Fibroblast of skin of back (primary cell): ENCODE data around the gene RAB28.

Source experiments
- DNase-seq: peaks from one replicate; pipeline ENCODE4 v3.0.0-alpha.2; 2013

The RAB28 gene

DNA sequence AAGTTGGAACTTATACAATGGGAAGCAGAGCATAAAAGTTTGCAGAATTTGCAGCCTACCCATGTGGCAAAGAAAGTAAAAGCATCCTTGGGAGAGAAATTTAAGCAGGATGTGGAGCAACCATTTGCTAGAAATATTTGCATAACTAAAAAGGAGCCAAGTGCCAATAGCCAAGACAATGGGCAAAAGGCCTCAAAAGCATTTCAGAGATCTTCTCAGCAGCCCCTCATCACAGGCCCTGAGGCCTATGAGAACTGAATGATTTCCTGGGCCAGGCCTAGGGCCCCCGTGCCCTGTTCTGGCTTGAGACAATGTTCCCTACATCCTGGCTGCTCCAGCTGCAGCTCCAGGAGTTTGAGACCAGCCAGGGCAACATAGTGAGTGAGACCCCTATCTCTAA, 25.3 kb upstream of the RAB28 start:
- DNase-seq, result no peak

DNA sequence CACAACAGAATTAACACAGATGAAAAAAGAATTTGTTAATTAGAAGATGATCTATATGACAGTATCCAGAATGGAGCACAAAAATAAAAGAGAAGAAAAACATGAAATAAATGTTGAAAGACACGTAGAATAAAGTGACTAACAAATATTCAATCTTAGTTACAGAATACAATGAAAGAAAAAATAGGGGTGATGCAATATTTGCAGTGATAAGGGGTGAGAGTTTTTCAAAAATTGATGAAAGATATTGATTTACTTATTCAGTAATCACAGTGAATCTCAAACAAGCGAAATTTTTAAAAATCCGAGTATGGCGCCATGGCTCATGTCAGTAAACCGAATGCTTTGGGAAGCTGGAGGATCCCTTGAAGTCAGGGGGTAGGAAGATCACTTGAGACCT, 20.2 kb upstream of the RAB28 start:
- no peak for DNase-seq

DNA sequence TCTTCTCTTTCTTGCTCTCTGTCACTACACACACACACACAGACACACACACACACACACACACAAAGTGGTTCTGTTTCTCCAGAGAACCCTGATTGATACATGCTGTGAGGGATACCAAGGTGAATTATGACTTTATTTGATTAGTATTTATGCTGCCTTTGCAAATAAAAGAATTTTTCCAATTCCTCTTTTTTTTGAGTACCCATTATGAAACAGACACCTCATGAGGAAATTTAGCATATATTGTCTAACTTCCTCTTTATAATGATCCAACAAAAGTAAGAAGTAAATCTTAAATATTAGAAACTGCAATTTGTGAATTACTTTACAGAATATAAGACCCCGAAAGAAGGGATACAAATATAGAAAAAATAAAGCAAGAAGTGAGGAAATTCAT, 14.3 kb upstream of the RAB28 start:
- DNase-seq, result no peak

DNA sequence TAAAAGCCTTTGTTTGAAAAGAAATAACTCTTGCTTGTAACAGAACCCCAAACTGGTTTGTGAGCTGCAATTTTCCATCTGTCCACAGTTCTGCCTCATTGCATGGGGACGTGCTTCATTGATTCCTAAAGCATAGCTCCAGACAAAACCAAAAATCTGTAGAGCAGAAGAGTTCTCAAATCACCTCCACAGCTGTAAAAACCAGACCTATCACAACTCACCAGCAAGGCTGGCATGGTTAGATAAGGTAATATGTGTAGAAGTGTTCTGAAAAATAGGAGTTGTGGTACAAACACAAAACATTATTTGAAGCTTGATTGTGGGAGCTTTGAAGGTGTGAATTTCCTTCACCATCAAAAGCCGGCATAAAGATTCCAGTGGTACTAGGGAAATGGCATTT, 12.5 kb upstream of the RAB28 start:
- no peak for DNase-seq

DNA sequence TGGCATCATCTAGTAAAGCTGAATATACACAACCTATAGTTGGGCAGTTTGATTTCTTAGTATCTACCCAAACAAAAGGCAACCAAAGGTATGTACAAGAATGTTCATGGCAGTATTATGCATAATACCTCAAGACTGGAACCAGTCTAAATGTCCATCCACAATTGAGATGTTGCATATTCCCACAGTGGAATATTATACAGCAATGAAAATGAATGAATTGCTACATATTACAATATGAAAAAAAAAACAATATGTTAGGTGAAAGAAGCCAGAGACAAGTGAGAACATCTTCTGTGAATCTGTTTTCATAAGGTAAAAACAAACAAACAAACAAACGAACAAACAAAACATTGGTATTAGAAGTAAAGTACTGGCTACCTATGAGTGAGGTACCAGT, 11.6 kb upstream of the RAB28 start:
- no peak for DNase-seq

DNA sequence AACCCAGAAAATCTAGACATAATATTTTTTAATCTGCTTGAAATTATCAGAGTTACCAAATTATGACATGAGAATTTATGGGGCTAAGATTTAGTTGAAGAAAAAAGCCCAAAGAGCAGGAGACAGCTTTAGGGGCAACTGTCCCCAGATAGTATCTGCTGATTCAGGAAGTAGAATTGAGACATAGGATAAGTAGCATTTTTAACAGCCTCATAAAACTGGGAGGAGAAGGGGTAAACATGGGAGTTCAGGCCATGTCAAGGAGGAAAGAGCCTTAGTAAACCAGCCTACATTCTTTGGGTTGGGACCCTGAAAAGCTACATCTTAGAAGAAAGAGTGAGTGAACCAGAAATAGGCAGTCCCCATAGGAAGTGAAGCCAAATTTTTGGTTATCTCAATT, 9.7 kb upstream of the RAB28 start:
- DNase-seq, result no peak

DNA sequence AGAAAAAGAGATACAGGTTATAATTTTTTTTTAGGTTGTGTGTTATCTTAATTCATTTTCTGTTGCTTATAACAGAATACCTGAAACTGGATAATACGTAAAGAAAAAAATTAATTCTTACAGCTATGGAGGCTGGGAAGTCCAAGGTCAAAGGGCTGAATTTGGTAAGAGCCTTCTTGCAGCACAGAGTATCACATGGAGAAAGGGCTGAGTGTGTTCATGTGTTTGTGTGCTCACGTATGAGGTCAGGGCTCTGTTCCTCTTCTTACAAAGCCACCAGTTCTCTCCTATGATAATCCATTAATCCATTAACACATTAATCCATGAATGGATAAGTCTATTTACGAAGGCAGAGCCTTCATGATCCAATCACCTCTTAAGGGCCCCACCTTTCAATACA, 8.6 kb upstream of the RAB28 start:
- DNase-seq, result no peak

DNA sequence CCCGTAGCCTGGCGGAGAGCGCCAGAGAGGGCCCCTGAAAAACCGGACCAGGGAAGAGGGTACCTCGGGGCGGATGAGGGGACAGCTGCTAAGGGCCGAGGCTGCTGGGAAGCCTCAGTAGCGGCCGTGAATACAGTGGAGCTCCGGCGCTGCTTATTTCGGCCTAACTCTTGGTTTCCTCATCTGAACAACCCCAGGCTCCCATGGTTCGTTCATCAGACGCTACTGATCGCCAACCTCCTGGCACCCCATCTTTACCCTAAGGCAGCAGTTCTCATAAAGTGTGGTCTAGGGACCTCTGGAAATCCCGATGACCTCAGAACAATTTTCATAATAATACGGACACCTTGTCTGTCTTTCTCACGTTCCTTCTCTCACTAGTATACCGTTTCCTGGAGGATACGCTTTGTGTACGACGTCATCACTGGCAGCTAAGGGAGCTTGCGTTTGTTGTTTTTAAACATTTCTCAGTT, 645 bp upstream of the RAB28 start:
- DNase-seq, result peak; percentile 31

DNA sequence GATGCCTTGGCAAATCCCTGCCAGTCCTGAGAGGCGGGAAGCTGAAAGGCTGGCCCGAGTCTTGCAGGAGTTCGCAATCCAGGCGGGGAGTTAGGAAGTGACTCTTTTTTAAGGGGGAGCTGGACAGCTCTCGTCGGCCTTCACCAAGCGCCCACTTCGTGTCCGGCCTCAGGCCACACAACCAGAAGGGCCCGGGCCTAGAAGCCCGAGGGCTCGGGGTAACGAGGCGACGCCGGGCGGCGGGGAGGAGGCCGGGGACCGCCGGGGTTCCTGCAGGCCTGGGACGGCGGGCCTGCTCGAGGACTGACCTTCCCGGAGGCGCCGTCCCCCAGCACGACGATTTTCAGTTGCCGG, 395 bp downstream of the RAB28 start:
- peak; percentile 70 for DNase-seq

DNA sequence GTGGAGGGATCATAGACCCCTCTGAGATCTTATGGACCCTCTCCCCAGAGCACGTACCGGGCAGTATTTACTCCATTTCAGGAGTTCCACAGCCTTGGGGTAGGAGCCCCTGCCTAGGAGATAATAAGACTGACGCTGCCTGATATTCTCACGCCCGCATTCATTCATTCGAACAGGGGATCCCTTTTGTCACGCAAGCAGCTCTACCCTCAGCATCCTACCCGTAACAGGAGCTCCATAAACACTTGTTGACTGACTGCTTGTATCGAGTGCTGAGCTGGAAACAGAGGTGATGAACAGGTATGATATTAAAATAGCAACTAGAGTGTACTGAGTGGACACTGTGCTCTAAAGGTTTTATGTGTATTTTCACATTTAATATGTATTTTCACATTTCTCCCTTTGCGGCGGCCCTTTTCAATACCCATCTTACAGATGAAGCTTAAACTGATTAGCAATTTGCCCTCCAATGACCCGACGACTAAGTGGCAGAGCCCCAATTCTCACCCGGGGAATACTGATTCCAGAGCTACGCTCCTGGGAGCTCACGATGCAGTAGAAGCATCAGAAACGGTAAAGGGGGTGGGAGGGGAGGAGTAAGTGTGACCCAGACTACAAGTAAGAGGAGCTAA, 888 bp downstream of the RAB28 start:
- peak; percentile 11 for DNase-seq

DNA sequence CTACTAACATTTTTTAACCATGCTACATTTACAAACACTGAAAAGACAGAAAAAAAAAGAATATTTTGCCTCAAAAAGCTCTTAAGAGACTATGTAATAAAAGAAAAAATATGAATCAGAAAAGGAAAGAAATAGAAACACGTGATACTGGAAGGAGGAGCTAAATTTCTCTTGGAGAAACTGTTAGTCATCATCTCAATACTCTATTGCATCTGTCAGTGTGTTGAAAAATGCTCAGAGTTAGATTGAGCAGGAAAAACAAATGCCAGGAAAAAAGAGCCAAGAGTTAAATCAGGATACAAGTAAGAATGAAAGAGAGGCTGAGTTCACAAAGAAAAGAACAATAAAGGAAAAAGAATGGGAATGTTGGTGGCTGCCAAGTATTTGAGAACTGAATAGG, 2.6 kb downstream of the RAB28 start:
- DNase-seq, result peak; percentile 56

DNA sequence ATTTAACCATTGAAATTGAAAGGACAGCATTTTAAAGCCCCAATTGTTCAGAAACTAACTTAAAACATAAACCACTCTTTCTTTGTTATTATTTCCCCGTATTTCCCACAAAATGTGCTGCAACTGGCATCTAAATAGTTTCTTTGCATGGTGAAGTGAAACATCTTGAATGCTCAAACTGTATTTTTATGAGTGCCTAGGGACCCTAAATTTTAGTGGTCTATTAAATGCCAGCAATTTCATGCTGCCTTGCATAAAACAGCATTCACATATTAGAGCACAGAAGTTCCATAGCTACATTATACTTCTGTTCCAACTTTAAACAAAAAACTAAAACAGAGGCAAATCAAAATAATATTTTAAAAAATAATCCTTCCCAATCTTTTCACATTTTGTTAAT, 5.4 kb downstream of the RAB28 start:
- no peak for DNase-seq

DNA sequence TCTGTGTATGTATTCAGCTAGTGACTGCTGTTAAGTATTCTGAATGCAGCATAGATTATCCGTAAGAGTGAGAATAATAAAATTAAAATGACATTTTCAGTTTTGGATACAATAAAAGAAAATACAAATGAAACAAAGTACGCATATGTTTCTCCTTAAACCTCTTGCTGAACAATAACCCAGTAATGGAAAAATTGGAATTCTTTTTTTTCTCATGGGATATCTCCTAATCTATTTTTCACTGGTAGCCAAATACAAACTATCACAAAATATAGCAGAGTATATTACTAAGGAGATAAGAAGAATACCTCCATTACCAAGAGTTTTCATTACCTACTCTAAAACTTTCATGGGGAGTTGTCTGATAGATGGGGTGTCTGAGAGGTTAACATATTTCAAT, 6.0 kb downstream of the RAB28 start:
- no peak for DNase-seq

DNA sequence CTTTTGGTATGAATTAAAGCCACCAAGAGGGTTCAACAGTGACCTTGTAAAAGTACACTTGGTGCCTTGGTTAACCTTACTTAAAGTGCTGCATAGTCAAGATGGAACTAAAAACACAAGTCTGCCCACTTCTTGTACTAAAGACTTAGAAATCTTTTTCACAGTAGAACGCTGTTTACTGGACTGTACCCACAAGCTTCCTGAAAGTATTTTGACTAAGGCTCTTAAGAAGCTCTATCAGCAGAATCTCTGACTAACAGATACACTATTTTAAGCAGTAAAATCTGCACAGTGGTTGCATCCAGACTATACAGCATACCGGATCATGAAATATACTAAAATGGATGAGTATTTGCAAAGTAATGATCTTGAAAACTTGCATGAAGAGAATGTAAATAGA, 7.2 kb downstream of the RAB28 start:
- DNase-seq, result peak; percentile 38

DNA sequence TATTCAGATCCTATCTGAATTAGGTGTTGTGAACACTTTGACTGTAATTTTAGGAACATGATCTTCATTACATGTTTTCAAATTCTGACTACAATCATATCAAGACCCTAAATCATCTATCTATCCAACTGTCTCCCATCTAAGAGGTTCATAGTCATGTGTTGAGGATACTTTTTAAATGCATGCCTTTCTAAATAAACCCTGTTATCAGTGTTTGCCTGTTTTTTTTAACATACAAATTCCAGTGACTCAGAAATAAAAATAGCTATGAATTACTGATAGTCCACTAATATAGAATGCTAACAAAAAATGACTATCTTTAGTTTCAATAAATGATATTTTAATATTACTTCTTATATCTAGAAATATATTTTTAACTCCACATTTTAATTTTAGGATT, 8.0 kb downstream of the RAB28 start:
- DNase-seq, result no peak

DNA sequence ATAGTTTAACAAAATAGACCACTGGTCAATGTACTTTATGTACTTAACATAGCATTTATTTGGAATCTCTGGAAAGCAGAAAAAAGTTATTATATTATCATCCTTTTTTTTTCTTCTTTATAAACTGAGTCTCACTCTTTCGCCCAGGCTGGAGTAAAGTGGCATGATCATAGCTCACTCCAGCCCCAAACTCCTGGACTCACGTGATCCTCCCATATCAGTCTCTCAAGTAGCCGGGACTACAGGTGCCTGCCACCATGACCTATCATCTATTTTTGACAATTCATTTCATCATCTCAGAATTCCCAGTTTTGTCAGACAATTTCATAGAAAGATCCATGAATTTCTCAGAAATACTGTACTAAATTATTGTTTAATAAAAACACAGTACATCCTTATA, 12.7 kb downstream of the RAB28 start:
- DNase-seq, result no peak

DNA sequence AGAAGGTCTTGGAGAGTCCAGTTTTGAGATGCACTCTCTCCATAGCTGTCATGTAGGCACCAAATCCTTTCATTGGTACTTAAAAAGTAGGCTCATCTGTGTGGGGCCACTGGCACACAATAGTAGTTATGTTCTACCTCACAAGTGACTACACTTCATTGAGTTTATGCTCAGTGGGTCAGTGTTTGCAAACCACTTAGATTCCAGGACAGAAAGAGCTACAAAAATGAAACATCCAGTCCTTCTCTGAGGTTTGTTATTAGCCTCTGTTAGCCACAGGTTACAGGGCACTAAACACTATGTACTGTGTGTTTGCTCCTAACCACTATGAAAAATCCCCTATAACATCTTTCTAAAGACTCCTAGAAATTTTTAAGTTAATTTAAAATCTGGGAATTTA, 13.8 kb downstream of the RAB28 start:
- DNase-seq, result no peak

DNA sequence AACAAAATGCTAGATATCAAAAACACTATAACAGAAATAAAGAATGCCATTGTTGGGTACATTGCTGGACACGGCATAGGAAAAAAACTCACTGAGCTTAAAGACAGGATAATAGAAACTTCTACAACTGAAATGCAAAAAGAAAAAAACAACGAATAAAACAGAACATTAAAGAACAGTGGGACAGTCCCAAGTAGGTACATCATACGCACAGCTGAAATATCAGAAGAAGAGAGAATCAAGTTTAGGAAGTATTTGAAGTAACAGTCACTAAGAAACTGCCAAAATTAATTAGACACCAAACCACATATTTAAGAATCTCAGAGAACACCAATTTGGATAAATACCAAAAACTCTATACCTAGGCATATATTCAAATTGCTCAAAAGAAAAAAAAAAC, 19.2 kb downstream of the RAB28 start:
- no peak for DNase-seq

DNA sequence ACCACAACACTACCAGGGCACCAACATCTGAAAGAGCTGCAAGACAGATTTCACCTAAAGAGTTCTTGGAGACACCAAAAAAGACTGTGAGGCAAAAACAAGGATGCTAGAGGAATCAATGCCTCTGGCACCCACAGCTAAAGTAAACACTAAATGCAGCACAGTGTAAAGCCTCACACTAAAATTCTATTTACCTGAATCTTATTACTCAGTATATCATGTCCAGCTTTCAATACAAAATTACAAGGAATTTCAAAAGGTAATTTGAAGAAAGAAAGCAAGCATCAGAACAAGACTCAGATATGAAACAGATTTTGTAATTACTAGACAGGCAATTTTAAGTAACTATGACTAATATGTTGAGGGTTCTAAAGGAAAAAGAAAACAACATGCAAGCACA, 19.6 kb downstream of the RAB28 start:
- no peak for DNase-seq

DNA sequence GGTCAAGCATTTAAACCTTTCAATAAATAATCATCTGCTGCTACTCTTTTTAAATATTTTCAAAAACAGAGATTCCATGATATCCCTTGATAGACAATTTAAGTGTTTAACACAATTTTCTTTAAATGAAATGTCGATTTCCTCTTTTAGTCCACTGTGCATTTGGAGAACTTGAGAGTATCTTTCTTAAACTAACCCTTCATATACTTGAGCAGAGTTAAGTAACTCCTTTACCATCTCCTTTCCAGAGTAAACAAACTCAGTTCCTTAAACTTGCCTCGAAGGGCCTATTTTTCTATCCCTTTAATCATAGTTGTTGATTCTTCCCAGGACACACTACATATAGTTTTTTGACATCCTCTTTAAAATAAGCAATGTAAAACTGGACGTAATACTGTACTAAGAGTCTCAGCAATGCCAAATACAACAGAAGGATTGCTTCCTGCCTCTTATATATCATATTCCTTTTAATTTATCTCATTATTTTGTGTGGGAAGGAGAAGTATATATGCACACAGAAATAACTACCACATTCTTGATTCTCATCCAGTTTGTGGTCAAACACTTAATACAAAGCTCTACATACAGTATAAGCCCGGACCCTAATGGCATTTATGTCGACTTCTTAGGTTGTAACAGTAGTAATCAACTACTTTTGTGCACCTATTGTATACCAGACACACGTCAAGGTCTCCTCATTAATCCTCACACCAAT, 22.8 kb downstream of the RAB28 start:
- no peak for DNase-seq

DNA sequence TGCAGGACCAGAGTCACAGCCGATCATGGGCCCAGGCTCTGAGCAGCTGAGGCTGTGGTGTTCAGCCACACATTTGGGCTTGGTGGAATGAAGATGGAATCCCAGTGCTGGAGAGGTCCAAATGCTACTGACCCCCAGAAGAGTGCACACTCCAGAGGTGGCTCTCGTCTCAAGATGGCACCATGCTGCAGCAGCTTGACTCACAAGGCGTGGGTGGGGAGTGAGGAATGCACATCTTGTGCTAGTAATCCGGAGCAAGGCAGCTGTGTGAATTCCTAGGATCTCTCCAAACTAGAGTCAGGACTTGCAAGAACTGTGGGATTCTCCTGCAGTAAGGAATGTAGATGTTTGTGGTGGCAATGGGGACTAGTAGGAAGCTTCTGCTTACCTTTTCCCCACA, 28.7 kb downstream of the RAB28 start:
- peak; percentile 12 for DNase-seq

DNA sequence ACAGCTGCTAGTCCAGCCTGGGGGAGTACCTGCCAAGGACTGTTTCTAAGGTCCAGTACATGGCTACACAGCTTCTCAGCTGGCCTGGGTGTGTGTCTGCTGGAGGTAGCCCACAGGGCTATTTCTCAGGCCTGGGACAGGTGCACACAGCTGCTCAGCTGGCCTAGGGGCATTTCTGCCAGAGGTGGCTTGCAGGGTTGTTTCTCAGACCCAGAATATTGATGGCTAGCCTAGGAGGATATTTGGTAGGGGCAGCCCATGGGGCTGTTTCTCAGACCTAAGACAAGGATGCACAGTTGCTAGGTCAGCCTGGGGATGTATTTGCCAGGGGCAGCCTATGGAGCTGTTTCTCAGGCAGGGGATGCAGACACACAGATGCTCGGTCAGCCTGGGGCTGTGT, 29.4 kb downstream of the RAB28 start:
- no peak for DNase-seq

DNA sequence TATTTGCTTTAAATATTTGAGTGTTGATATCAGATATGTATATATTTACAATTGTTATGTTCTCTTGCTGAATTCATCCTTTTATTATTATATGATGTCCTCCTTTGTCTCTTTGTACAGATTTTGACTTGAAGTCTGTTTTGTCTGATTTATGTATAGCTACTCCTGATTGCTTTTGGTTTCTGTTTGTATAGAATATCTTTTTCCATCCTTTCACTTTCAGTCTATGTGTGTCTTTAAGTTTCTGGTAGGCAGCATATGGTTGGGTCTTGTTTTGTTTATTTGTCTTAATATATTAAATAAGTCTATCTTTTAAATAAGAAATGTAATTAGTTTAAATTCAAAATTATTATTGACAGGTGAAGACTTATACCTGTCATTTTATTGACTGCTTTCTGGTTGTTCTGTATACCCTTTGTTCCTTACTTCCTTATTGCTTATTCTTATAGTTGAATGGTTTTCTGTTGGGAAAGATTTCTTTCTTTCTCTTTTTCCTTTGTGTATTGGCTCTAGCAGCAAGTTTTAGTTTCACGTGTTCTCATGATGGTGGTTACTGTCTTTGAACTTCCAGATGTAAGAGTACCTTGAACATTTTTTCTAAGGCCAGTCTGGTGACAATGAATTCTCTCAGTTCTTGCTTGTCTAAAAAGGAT, 31.1 kb downstream of the RAB28 start:
- no peak for DNase-seq

DNA sequence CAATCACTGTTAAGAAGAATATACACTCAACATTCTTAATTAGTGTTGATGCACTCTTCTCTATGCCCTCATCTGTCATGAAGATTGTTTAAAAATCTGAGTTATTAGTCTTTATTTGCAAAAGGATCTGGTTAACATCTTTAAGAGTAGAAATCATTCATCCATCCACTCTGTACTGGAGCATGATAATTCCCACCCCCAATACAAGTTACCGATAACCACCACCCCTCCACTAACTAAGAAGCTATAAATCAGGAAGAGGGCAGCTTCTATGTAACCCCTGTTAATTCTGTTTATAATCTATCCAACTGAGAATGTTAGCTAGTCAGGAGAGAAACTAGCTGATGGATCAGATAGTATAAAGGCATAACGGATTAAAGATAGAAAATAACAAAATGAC, 34.5 kb downstream of the RAB28 start:
- no peak for DNase-seq
